DOHH2 (cell line): ENCODE results near the gene PEX6.

Source experiments
- EZH2phosphoT487 ChIP-seq: fragments of 200-600 bp; sonication (generic); IDR thresholded peaks from 2 replicates; pipeline ENCODE4 v1.6.1; 2017; ENCODE audit warnings: borderline replicate concordance, mild to moderate bottlenecking, antibody characterized with exemption, low read length, moderate library complexity, mixed read lengths
- TF ChIP-seq, protein P1 (sequence below): fragments of 200-600 bp; sonication (generic); IDR thresholded peaks from one replicate; pipeline ENCODE4 v1.5.1; 2014; ENCODE audit warnings: antibody characterized with exemption, mild to moderate bottlenecking, low read depth, low read length; ENCODE audit not compliant: poor library complexity, severe bottlenecking

DNA sequence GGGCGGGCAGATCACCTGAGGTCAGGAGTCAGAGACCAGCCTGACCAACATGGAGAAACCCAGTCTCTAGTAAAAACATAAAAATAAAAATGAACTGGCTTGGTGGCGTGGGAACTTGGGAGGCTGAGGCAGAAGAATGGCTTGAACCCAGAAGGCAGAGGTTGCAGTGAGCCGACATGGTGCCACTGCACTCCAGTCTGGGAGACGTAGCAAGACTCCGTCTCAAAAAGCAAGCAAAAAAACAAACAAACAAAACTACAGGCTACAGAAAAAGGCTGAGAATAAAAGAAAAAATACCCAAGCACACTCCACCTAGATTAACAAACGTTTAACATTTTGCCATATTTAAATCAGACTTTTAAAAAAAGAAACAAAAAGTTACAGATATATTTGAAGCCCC, 57.2 kb downstream of the PEX6 start:
- TF ChIP-seq, protein P1, sequence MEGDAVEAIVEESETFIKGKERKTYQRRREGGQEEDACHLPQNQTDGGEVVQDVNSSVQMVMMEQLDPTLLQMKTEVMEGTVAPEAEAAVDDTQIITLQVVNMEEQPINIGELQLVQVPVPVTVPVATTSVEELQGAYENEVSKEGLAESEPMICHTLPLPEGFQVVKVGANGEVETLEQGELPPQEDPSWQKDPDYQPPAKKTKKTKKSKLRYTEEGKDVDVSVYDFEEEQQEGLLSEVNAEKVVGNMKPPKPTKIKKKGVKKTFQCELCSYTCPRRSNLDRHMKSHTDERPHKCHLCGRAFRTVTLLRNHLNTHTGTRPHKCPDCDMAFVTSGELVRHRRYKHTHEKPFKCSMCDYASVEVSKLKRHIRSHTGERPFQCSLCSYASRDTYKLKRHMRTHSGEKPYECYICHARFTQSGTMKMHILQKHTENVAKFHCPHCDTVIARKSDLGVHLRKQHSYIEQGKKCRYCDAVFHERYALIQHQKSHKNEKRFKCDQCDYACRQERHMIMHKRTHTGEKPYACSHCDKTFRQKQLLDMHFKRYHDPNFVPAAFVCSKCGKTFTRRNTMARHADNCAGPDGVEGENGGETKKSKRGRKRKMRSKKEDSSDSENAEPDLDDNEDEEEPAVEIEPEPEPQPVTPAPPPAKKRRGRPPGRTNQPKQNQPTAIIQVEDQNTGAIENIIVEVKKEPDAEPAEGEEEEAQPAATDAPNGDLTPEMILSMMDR = no peak
- no peak for TF ChIP-seq EZH2phosphoT487
